WTC11 (cell line): ENCODE measurements around the gene GOLGA6L10. TPM values are rescaled to one million over a fixed set of nuclear protein-coding genes. Genes with fewer than 3 reads are reported as not detected.
"Not testable (repeated sequence)": the region's sequence is repeated elsewhere in the genome, so short reads cannot be mapped to it uniquely, and the experiment has no call there.

Experiments used
- ATAC-seq: fragments of 200-7000 bp; cut with Tn5 transposase; 2 replicates; pipeline ENCODE4 v1.10.0; 2021; ENCODE audit warnings: mild to moderate bottlenecking, moderate library complexity
- CTCF ChIA-PET: fragments of 300-600 bp; sonication (Branson Sonifier 250); formaldehyde crosslinking; loops from one replicate; lab custom pipeline; 2021; ENCODE audit warnings: antibody characterized with exemption; lab: Charles Lee
- POLR2A ChIA-PET: fragments of 350-600 bp; sonication (Branson Sonifier 250); formaldehyde crosslinking; loops from one replicate; lab custom pipeline; 2021; ENCODE audit warnings: antibody characterized with exemption; lab: Charles Lee
- DNase-seq: peaks from one replicate; pipeline ENCODE4 v3.0.0; 2021; ENCODE audit warnings: low spot score
- H3K27ac Mint-ChIP-seq: 2 replicates; pipeline ENCODE4 v1.8.0; 2021; ENCODE audit warnings: mixed read lengths
- H3K27me3 Mint-ChIP-seq: 2 replicates; pipeline ENCODE4 v1.8.0; 2021; ENCODE audit warnings: low read depth, mild to moderate bottlenecking, moderate library complexity, mixed read lengths
- H3K36me3 Mint-ChIP-seq: 2 replicates; pipeline ENCODE4 v1.8.0; 2021; ENCODE audit warnings: mixed read lengths
- H3K4me1 Mint-ChIP-seq: 2 replicates; pipeline ENCODE4 v1.8.0; 2022; ENCODE audit warnings: mixed read lengths
- H3K4me3 Mint-ChIP-seq: 2 replicates; pipeline ENCODE4 v1.8.0; 2021; ENCODE audit warnings: mild to moderate bottlenecking, moderate library complexity, mixed read lengths
- H3K9me3 Mint-ChIP-seq: 2 replicates; pipeline ENCODE4 v1.8.0; 2021; ENCODE audit warnings: mixed read lengths
- ELF4 ChIP-seq: sonication (generic); formaldehyde crosslinking; IDR thresholded peaks from 2 replicates; pipeline ENCODE4 v1.8.1; 2022; ENCODE audit warnings: low read depth, mild to moderate bottlenecking, moderate library complexity, missing genetic modification reagents
- MYBL2 ChIP-seq: sonication (generic); formaldehyde crosslinking; IDR thresholded peaks from 2 replicates; pipeline ENCODE4 v1.8.1; 2023; ENCODE audit warnings: mild to moderate bottlenecking, moderate library complexity, missing genetic modification reagents
- NFATC4 ChIP-seq: fragments of 250-450 bp; sonication (Bioruptor Pico); IDR thresholded peaks from 2 replicates; pipeline ENCODE4 v1.9.0; 2021; ENCODE audit warnings: mild to moderate bottlenecking
- NR2C2 ChIP-seq: sonication (generic); formaldehyde crosslinking; IDR thresholded peaks from 2 replicates; pipeline ENCODE4 v1.8.0; 2022; ENCODE audit warnings: mild to moderate bottlenecking, missing genetic modification reagents
- OVOL2 ChIP-seq: fragments of 250-450 bp; sonication (Bioruptor Pico); IDR thresholded peaks from 2 replicates; pipeline ENCODE4 v1.9.0; 2021; ENCODE audit warnings: mild to moderate bottlenecking, borderline replicate concordance
- SMAD3 ChIP-seq: sonication (generic); formaldehyde crosslinking; IDR thresholded peaks from 2 replicates; pipeline ENCODE4 v1.8.0; 2022; ENCODE audit warnings: missing genetic modification reagents, mild to moderate bottlenecking, borderline replicate concordance
- TCF7 ChIP-seq: sonication (generic); formaldehyde crosslinking; IDR thresholded peaks from 2 replicates; pipeline ENCODE4 v1.8.0; 2022; ENCODE audit warnings: mild to moderate bottlenecking, low read depth, missing genetic modification reagents, moderate library complexity
- TP53 ChIP-seq: sonication (generic); formaldehyde crosslinking; IDR thresholded peaks from 2 replicates; pipeline ENCODE4 v1.8.1; 2023; ENCODE audit warnings: mild to moderate bottlenecking, missing genetic modification reagents
- ZNF219 ChIP-seq: sonication (generic); formaldehyde crosslinking; IDR thresholded peaks from 2 replicates; pipeline ENCODE4 v1.8.0; 2023; ENCODE audit warnings: missing genetic modification reagents, mild to moderate bottlenecking, borderline replicate concordance
- ZNF317 ChIP-seq: sonication (generic); formaldehyde crosslinking; IDR thresholded peaks from 2 replicates; pipeline ENCODE4 v1.8.1; 2023; ENCODE audit warnings: low read depth, mild to moderate bottlenecking, moderate library complexity, missing genetic modification reagents, borderline replicate concordance
- ZNF671 ChIP-seq: fragments of 250-450 bp; sonication (Bioruptor Pico); IDR thresholded peaks from 2 replicates; pipeline ENCODE4 v1.8.0; 2021; ENCODE audit warnings: mild to moderate bottlenecking
- total RNA-seq: library from RNA; stranded (reverse); gene quantifications from 3 replicates; pipeline ENCODE4 v1.2.3, GENCODE V29; 2021
- TF ChIP-seq, protein P1 (sequence below): sonication (generic); formaldehyde crosslinking; IDR thresholded peaks from 2 replicates; pipeline ENCODE4 v1.8.1; 2023; ENCODE audit warnings: mild to moderate bottlenecking, missing genetic modification reagents
- TF ChIP-seq, protein P2 (sequence below): fragments of 250-450 bp; sonication (Bioruptor Pico); IDR thresholded peaks from 2 replicates; pipeline ENCODE4 v1.9.0; 2021; ENCODE audit warnings: moderate library complexity, mild to moderate bottlenecking, inconsistent platforms, borderline replicate concordance
- TF ChIP-seq, protein P3 (sequence below): sonication (generic); formaldehyde crosslinking; IDR thresholded peaks from 2 replicates; pipeline ENCODE4 v1.8.1; 2023; ENCODE audit warnings: mild to moderate bottlenecking, missing genetic modification reagents, moderate library complexity
- TF ChIP-seq, protein P4 (sequence below): sonication (generic); formaldehyde crosslinking; IDR thresholded peaks from 2 replicates; pipeline ENCODE4 v1.8.0; 2023; ENCODE audit warnings: mild to moderate bottlenecking, missing genetic modification reagents
- TF ChIP-seq, protein P5 (sequence below): sonication (generic); formaldehyde crosslinking; IDR thresholded peaks from 2 replicates; pipeline ENCODE4 v1.8.0; 2023; ENCODE audit warnings: missing genetic modification reagents, mild to moderate bottlenecking, borderline replicate concordance

Gene GOLGA6L10
- total RNA-seq, 1 experiment from 2014 or later, result 5.8 TPM

DNA sequence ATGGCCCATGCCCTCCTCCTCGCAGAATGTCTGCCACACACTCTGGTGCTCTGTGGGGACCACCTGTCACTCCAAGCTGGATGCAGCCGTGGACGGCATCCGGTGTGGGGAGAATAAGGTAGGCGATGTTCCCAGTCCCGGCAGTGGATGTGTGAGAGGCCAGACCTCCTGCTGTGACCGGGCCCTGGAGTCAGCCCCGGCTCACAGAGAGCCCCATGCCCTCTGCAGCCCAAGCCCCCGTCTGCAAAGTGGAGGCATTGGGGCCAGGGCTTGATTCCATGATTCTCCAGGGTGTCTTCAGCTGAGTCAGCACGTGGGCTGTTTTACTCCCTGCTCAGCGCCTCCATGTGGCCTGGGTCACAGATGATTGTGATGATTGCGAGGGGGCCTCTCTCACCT is 32.2 kb downstream of the GOLGA6L10 start:
- Mint-ChIP-seq H3K27ac (no peak overlapping the region), H3K36me3 (no peaks in the 10 kb centered on the region), H3K27me3 (no peaks in the 10 kb centered on the region), H3K4me3 (no peak overlapping the region), H3K9me3 (no peaks in the 10 kb centered on the region), H3K4me1 (no peaks in the 10 kb centered on the region)
- POLR2A ChIA-PET, result no interaction called here
- ATAC-seq (no peak), DNase-seq (no peak)
- TF ChIP-seq TP53 (CRISPR knock-in tag) (no peak), SMAD3 (CRISPR knock-in tag) (no peak), TCF7 (CRISPR knock-in tag) (no peak)
- TF ChIP-seq, protein P1, sequence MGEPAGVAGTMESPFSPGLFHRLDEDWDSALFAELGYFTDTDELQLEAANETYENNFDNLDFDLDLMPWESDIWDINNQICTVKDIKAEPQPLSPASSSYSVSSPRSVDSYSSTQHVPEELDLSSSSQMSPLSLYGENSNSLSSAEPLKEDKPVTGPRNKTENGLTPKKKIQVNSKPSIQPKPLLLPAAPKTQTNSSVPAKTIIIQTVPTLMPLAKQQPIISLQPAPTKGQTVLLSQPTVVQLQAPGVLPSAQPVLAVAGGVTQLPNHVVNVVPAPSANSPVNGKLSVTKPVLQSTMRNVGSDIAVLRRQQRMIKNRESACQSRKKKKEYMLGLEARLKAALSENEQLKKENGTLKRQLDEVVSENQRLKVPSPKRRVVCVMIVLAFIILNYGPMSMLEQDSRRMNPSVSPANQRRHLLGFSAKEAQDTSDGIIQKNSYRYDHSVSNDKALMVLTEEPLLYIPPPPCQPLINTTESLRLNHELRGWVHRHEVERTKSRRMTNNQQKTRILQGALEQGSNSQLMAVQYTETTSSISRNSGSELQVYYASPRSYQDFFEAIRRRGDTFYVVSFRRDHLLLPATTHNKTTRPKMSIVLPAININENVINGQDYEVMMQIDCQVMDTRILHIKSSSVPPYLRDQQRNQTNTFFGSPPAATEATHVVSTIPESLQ (CRISPR knock-in tag), result no peak
- TF ChIP-seq, protein P2, sequence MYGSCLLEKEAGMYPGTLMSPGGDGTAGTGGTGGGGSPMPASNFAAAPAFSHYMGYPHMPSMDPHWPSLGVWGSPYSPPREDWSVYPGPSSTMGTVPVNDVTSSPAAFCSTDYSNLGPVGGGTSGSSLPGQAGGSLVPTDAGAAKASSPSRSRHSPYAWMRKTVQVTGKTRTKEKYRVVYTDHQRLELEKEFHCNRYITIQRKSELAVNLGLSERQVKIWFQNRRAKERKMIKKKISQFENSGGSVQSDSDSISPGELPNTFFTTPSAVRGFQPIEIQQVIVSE (CRISPR knock-in tag), result no peak
- TF ChIP-seq, protein P3, sequence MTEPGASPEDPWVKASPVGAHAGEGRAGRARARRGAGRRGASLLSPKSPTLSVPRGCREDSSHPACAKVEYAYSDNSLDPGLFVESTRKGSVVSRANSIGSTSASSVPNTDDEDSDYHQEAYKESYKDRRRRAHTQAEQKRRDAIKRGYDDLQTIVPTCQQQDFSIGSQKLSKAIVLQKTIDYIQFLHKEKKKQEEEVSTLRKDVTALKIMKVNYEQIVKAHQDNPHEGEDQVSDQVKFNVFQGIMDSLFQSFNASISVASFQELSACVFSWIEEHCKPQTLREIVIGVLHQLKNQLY (CRISPR knock-in tag), result no peak
- CTCF ChIA-PET, result no interaction called here

DNA sequence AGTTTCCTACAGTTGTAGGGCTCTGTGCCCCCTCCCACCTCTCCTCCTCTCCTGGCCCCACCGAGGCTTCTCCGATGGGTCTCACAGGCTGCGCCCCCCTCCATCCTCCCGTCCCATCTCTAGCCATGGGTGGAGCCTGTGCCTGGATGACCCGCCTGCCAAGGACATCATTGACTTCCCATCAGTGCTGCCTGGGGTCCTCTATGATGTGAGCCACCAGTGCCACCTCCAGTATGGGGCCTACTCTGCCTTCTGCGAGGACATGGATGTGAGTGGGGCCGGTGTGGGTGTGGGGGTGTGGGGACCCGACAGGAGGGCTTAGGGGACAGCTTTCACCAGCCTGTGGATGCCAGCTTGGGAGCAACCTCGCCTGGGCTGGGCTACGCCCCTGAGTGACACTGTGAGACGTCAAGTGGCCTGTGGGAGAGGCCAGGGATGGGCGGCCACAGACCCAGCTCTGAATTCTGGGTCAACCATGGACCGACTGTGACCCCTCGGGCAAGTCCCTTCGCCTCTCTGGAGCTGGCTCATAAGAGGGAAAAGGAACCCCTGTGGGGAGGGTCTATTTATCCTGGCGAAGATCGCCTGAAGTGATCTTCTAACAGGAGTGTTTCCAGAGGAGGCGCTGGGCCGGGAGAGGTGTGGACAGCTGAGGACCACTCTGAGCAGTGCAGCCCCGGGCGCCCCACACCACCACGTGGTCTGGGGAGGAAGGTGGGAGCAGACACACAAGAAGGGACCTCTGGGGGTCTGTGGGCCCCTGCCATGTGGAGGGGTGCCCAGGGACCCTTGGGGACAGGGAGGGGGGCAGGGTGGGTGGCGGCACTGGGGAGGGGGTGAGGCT is 32.8 kb downstream of the GOLGA6L10 start:
- H3K9me3 Mint-ChIP-seq, ATAC-seq, CTCF ChIA-PET, DNase-seq, H3K4me1 Mint-ChIP-seq, H3K4me3 Mint-ChIP-seq, H3K27me3 Mint-ChIP-seq, POLR2A ChIA-PET, H3K36me3 Mint-ChIP-seq, H3K27ac Mint-ChIP-seq: not testable (repeated sequence)

DNA sequence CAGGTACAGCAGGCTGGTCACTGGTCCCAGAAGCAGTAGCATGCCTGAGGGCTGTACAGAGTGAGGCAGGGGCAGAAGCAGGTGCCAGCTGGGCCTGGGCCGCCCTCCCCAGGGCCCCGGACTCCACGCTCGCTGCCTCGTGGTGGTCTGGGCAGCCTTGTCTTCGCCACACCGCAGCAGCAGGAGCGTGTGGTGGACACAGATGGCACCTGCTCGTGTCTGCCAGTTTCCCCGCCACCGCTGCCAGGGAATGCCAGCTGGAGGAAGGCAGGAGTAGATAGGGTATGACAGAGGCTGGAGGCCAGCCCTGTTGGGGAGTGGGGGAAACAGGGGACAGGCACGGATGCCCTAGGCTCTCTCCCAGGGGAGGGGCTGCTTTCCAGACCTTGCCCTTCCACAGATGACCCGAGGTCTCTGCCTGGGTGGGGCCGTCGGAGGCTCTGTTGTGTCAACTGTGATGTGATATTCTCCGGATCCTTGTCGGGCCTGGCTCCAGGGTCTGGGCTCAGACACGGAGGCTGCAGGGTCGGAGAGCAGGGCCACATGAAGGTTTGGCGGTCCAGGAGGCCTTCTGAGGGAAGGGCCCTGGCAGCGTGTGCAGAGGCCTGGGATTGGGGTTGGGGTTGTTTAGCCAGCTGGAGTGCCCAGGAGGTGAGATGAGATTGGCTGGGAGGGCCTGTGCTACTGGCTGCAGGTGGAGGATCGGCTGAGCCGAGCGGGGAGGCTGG is 33.6 kb downstream of the GOLGA6L10 start:
- ChIA-PET CTCF (no interaction called here), POLR2A (no interaction called here)
- no peaks in the 10 kb centered on the region for H3K36me3 Mint-ChIP-seq
- ATAC-seq (no peak), DNase-seq (no peak)
- TF ChIP-seq ELF4 (CRISPR knock-in tag) (no peak), OVOL2 (CRISPR knock-in tag) (no peak), ZNF219 (CRISPR knock-in tag) (no peak), ZNF317 (CRISPR knock-in tag) (no peak), ZNF671 (CRISPR knock-in tag) (no peak), NR2C2 (CRISPR knock-in tag) (no peak), NFATC4 (no peak), MYBL2 (CRISPR knock-in tag) (no peak)
- TF ChIP-seq, protein P4, sequence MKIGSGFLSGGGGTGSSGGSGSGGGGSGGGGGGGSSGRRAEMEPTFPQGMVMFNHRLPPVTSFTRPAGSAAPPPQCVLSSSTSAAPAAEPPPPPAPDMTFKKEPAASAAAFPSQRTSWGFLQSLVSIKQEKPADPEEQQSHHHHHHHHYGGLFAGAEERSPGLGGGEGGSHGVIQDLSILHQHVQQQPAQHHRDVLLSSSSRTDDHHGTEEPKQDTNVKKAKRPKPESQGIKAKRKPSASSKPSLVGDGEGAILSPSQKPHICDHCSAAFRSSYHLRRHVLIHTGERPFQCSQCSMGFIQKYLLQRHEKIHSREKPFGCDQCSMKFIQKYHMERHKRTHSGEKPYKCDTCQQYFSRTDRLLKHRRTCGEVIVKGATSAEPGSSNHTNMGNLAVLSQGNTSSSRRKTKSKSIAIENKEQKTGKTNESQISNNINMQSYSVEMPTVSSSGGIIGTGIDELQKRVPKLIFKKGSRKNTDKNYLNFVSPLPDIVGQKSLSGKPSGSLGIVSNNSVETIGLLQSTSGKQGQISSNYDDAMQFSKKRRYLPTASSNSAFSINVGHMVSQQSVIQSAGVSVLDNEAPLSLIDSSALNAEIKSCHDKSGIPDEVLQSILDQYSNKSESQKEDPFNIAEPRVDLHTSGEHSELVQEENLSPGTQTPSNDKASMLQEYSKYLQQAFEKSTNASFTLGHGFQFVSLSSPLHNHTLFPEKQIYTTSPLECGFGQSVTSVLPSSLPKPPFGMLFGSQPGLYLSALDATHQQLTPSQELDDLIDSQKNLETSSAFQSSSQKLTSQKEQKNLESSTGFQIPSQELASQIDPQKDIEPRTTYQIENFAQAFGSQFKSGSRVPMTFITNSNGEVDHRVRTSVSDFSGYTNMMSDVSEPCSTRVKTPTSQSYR (CRISPR knock-in tag), result no peak
- TF ChIP-seq, protein P5, sequence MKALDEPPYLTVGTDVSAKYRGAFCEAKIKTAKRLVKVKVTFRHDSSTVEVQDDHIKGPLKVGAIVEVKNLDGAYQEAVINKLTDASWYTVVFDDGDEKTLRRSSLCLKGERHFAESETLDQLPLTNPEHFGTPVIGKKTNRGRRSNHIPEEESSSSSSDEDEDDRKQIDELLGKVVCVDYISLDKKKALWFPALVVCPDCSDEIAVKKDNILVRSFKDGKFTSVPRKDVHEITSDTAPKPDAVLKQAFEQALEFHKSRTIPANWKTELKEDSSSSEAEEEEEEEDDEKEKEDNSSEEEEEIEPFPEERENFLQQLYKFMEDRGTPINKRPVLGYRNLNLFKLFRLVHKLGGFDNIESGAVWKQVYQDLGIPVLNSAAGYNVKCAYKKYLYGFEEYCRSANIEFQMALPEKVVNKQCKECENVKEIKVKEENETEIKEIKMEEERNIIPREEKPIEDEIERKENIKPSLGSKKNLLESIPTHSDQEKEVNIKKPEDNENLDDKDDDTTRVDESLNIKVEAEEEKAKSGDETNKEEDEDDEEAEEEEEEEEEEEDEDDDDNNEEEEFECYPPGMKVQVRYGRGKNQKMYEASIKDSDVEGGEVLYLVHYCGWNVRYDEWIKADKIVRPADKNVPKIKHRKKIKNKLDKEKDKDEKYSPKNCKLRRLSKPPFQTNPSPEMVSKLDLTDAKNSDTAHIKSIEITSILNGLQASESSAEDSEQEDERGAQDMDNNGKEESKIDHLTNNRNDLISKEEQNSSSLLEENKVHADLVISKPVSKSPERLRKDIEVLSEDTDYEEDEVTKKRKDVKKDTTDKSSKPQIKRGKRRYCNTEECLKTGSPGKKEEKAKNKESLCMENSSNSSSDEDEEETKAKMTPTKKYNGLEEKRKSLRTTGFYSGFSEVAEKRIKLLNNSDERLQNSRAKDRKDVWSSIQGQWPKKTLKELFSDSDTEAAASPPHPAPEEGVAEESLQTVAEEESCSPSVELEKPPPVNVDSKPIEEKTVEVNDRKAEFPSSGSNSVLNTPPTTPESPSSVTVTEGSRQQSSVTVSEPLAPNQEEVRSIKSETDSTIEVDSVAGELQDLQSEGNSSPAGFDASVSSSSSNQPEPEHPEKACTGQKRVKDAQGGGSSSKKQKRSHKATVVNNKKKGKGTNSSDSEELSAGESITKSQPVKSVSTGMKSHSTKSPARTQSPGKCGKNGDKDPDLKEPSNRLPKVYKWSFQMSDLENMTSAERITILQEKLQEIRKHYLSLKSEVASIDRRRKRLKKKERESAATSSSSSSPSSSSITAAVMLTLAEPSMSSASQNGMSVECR (CRISPR knock-in tag), result no peak
- H3K27me3 Mint-ChIP-seq, result peaks cover 1% of the 10 kb centered on the region
- no peak overlapping the region for H3K4me3 Mint-ChIP-seq
- peaks cover 4% of the 10 kb centered on the region for H3K9me3 Mint-ChIP-seq
- H3K27ac Mint-ChIP-seq, result no peak overlapping the region
- H3K4me1 Mint-ChIP-seq, result no peaks in the 10 kb centered on the region
